ENCODE measurements around the gene EPSTI1. TPM values are rescaled to one million over a fixed set of nuclear protein-coding genes. Genes with fewer than 3 reads are reported as not detected.

EPSTI1 gene
- total and polyA plus RNA-seq, 12 donors: 1.8 to 31.3 (median 3.7) TPM

GRCh38 chr13:43003729-43004128 lies 11.7 kb upstream of the EPSTI1 start:
- Histone ChIP-seq H3K27me3 (no peaks in the 10 kb centered on the region), H3K9me3 (peaks cover 0 to 6% (median 0%) of the 10 kb centered on the region in 11 donors), H3K4me1 (peaks cover 0 to 10% (median 7%) of the 10 kb centered on the region in 9 donors), H3K27ac (no peak overlapping the region), H3K36me3 (no peaks in the 10 kb centered on the region), H3K4me3 (no peak overlapping the region)
- WGBS, 2 donors: 94 to 96% methylated on average over 6 of the region's 6 CpGs
- no peak for TF ChIP-seq CTCF (IDR thresholded peaks at IDR 0.05)
- intact Hi-C loops (cut with DNase I): no loop called here
- no peak for ATAC-seq
- DNase-seq: no peak

GRCh38 chr13:43003010-43003409 lies 11.0 kb upstream of the EPSTI1 start:
- intact Hi-C loops (cut with DNase I): no loop called here
- H3K9me3 ChIP-seq: peaks cover 0 to 6% (median 0%) of the 10 kb centered on the region in 11 donors
- H3K27me3 ChIP-seq: no peaks in the 10 kb centered on the region
- 70 to 90% methylated on average over 2 of the region's 2 CpGs for WGBS, 2 donors
- H3K4me3 ChIP-seq: no peak overlapping the region
- no peak for TF ChIP-seq CTCF (IDR thresholded peaks at IDR 0.05)
- DNase-seq (no peak), ATAC-seq (no peak)
- no peaks in the 10 kb centered on the region for H3K36me3 ChIP-seq
- peaks cover 0 to 10% (median 7%) of the 10 kb centered on the region in 9 donors for H3K4me1 ChIP-seq
- H3K27ac ChIP-seq: no peak overlapping the region

GRCh38 chr13:43002021-43002420 lies 10.0 kb upstream of the EPSTI1 start:
- no peaks in the 10 kb centered on the region for H3K36me3 ChIP-seq
- intact Hi-C loops (cut with DNase I): no loop called here
- peaks cover 0 to 6% (median 0%) of the 10 kb centered on the region in 11 donors for H3K9me3 ChIP-seq
- no peak for DNase-seq
- H3K4me1 ChIP-seq: peaks cover 0 to 10% (median 7%) of the 10 kb centered on the region in 9 donors
- WGBS, 2 donors: 93% methylated on average over 2 of the region's 2 CpGs
- H3K27ac ChIP-seq: no peak overlapping the region
- no peak overlapping the region for H3K4me3 ChIP-seq
- no peaks in the 10 kb centered on the region for H3K27me3 ChIP-seq
- no peak for ATAC-seq
- TF ChIP-seq CTCF (IDR thresholded peaks at IDR 0.05): no peak

- no peak overlapping the region for H3K4me3 ChIP-seq
- no peaks in the 10 kb centered on the region for H3K36me3 ChIP-seq
- peaks cover 0 to 6% (median 0%) of the 10 kb centered on the region in 11 donors for H3K9me3 ChIP-seq
- peaks cover 0 to 14% (median 5%) of the 10 kb centered on the region in 9 donors for H3K4me1 ChIP-seq
- no peak for ATAC-seq
- no peak for TF ChIP-seq CTCF (IDR thresholded peaks at IDR 0.05)
- no peaks in the 10 kb centered on the region for H3K27me3 ChIP-seq
- DNase-seq: no peak
- no peak overlapping the region for H3K27ac ChIP-seq
- intact Hi-C loops (cut with DNase I): no loop called here
- 63 to 77% methylated on average over 4 of the region's 4 CpGs for WGBS, 2 donors
These were observed 8.6 kb upstream of the EPSTI1 start for GRCh38 chr13:43000676-43001075.

Measured in heart right ventricle (tissue), 16 donors.